ENCODE data around the gene RTN4. TPM values are rescaled to one million over a fixed set of nuclear protein-coding genes. Genes with fewer than 3 reads are reported as not detected.
A peak's percentile ranks its signal among the peaks of the same experiment; 100 is the strongest.

Gene RTN4
- total RNA-seq, 1 experiment from 2014 or later: 513 TPM

DNA sequence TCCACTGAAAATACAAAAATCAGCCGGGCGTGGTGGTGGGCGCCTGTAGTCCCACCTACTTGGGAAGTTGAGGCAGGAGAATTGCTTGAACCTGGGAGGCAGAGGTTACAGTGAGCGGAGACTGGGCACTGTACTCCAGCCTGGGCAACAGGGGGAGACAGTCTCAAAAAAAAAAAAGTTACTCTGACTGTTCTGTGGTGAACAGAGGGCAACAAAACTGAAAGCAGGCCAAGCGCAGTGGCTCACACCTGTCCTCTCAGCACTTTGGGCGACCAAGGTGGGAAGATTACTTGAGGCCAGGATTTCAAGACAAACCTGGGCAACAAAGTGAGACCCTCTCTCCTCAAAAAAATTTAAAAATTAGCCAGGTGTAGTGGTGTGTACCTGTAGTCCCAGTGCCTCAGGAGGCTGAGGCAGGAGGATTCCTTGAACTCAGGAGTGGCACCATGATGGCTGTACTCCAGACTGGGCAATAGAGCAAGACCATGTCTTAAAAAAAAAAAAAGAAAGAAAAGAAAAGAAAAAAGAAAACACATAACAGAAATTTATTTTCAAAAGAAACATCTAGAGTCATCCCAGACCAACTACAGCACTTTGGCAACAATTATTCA, 13.6 kb upstream of the RTN4 start:
- H3K27ac ChIP-seq (ENCODE audit: low read length): no peak overlapping the region
- no peaks in the 10 kb centered on the region for H3K36me3 ChIP-seq (ENCODE audit: control insufficient read depth, insufficient read depth, low read length)
- no TSS peak for BruUV-seq (replicated peaks)
- DNase-seq (ENCODE audit: low read depth, low spot score) (no peak), ATAC-seq (peak; percentile 80)
- CTCF ChIA-PET: interaction anchor here (0.7 kb wide), 1 partner anchor 120 kb away, joined by 3 read pairs; no protein-coding TSS in a partner anchor
- no peaks in the 10 kb centered on the region for H3K27me3 ChIP-seq (ENCODE audit: control insufficient read depth, insufficient read depth, low read length)
- intact Hi-C loops (cut with micrococcal nuclease; ENCODE audit: unreplicated experiment): no loop called here
- no peak overlapping the region for H3K4me3 ChIP-seq (ENCODE audit: low read depth in 2 of 2, low read length in 2 of 2)
- in situ Hi-C loops (cut with HindIII; ENCODE audit: low pct_unique_long_range_greater_than_20kb, low sequenced_read_pairs): no loop called here
- H3K9me3 ChIP-seq (ENCODE audit: control insufficient read depth, insufficient read depth, low read depth, low read length): no peaks in the 10 kb centered on the region
- POLR2A ChIA-PET: no interaction called here
- TF ChIP-seq, protein P1, sequence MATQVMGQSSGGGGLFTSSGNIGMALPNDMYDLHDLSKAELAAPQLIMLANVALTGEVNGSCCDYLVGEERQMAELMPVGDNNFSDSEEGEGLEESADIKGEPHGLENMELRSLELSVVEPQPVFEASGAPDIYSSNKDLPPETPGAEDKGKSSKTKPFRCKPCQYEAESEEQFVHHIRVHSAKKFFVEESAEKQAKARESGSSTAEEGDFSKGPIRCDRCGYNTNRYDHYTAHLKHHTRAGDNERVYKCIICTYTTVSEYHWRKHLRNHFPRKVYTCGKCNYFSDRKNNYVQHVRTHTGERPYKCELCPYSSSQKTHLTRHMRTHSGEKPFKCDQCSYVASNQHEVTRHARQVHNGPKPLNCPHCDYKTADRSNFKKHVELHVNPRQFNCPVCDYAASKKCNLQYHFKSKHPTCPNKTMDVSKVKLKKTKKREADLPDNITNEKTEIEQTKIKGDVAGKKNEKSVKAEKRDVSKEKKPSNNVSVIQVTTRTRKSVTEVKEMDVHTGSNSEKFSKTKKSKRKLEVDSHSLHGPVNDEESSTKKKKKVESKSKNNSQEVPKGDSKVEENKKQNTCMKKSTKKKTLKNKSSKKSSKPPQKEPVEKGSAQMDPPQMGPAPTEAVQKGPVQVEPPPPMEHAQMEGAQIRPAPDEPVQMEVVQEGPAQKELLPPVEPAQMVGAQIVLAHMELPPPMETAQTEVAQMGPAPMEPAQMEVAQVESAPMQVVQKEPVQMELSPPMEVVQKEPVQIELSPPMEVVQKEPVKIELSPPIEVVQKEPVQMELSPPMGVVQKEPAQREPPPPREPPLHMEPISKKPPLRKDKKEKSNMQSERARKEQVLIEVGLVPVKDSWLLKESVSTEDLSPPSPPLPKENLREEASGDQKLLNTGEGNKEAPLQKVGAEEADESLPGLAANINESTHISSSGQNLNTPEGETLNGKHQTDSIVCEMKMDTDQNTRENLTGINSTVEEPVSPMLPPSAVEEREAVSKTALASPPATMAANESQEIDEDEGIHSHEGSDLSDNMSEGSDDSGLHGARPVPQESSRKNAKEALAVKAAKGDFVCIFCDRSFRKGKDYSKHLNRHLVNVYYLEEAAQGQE (IDR thresholded peaks at IDR 0.05; ENCODE audit: insufficient read depth in 1 of 2, low read depth in 2 of 2, low read length in 1 of 2): no peak
- no peak for TF ChIP-seq POLR2AphosphoS5 (IDR thresholded peaks at IDR 0.05; ENCODE audit: low read depth, low read length)
- TF ChIP-seq TCF7L2 (IDR thresholded peaks at IDR 0.05; ENCODE audit: low read depth, low read length): no peak
- TF ChIP-seq, protein P2, sequence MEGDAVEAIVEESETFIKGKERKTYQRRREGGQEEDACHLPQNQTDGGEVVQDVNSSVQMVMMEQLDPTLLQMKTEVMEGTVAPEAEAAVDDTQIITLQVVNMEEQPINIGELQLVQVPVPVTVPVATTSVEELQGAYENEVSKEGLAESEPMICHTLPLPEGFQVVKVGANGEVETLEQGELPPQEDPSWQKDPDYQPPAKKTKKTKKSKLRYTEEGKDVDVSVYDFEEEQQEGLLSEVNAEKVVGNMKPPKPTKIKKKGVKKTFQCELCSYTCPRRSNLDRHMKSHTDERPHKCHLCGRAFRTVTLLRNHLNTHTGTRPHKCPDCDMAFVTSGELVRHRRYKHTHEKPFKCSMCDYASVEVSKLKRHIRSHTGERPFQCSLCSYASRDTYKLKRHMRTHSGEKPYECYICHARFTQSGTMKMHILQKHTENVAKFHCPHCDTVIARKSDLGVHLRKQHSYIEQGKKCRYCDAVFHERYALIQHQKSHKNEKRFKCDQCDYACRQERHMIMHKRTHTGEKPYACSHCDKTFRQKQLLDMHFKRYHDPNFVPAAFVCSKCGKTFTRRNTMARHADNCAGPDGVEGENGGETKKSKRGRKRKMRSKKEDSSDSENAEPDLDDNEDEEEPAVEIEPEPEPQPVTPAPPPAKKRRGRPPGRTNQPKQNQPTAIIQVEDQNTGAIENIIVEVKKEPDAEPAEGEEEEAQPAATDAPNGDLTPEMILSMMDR (IDR thresholded peaks at IDR 0.05): no peak; the same call in none of the 2 replicates
- TF ChIP-seq SIN3A (IDR thresholded peaks at IDR 0.05; ENCODE audit: borderline replicate concordance, insufficient read depth, low read depth, low read length): no peak
- H3K4me1 ChIP-seq (ENCODE audit: control insufficient read depth, insufficient read depth, low read length): no peaks in the 10 kb centered on the region

DNA sequence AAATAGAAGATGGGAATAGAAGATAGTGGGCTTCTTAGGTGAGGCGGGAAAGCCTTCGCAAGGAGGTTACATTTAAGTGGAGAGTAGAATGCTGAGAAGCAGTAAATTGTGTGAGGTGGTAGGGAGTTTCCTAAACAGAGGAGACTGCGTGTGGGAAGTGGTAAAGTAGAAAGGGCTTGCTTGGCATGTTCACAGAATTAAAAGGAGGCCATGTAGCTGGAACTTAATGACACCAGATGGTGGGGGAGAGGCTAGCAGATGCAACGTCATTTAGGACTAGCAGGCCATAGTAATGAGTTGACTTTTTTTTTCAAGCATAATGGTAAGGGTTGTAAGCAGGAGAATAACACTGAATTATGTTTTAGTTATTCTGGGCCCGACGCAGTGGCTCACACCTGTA, 13.0 kb upstream of the RTN4 start:
- no TSS peak for BruUV-seq (replicated peaks)
- no peaks in the 10 kb centered on the region for H3K36me3 ChIP-seq (ENCODE audit: control insufficient read depth, insufficient read depth, low read length)
- no peak overlapping the region for H3K4me3 ChIP-seq (ENCODE audit: low read depth in 2 of 2, low read length in 2 of 2)
- ChIA-PET CTCF (interaction anchor here (0.7 kb wide), 1 partner anchor 120 kb away, joined by 3 read pairs; no protein-coding TSS in a partner anchor), POLR2A (interaction anchor here (0.9 kb wide), 1 partner anchor 13 kb away, joined by 5 read pairs; no protein-coding TSS in a partner anchor)
- DNase-seq (ENCODE audit: low read depth, low spot score) (no peak), ATAC-seq (peak; percentile 30; the same call in 1 of the 2 replicates)
- H3K27ac ChIP-seq (ENCODE audit: low read length): no peak overlapping the region
- no peaks in the 10 kb centered on the region for H3K9me3 ChIP-seq (ENCODE audit: control insufficient read depth, insufficient read depth, low read depth, low read length)
- no peaks in the 10 kb centered on the region for H3K4me1 ChIP-seq (ENCODE audit: control insufficient read depth, insufficient read depth, low read length)
- intact Hi-C loops (cut with micrococcal nuclease; ENCODE audit: unreplicated experiment) (no loop called here), in situ Hi-C loops (cut with HindIII; ENCODE audit: low pct_unique_long_range_greater_than_20kb, low sequenced_read_pairs) (no loop called here)
- TF ChIP-seq POLR2AphosphoS5 (IDR thresholded peaks at IDR 0.05; ENCODE audit: low read depth, low read length) (no peak), TCF7L2 (IDR thresholded peaks at IDR 0.05; ENCODE audit: low read depth, low read length) (no peak), SIN3A (IDR thresholded peaks at IDR 0.05; ENCODE audit: borderline replicate concordance, insufficient read depth, low read depth, low read length) (no peak)
- TF ChIP-seq, protein P2 (IDR thresholded peaks at IDR 0.05): no peak
- TF ChIP-seq, protein P1 (IDR thresholded peaks at IDR 0.05; ENCODE audit: insufficient read depth in 1 of 2, low read depth in 2 of 2, low read length in 1 of 2): no peak
- H3K27me3 ChIP-seq (ENCODE audit: control insufficient read depth, insufficient read depth, low read length): no peaks in the 10 kb centered on the region

Data from Panc1 (cell line).